Activated T-cell treated with anti-CD3 and anti-CD28 coated beads, Interleukin-2, amount 50 U/mL, for 4 hours (primary cell): Measurements from ENCODE around the gene CCN5. TPM values are rescaled to one million over a fixed set of nuclear protein-coding genes. Genes with fewer than 3 reads are reported as not detected.

ENCODE experiments used
- ATAC-seq, 2 donors: fragments of 200-7000 bp; cut with Tn5 transposase; one replicate each; pipeline ENCODE4 v1.10.0; 2021
- DNase-seq: peaks from one replicate; pipeline ENCODE4 v3.0.0-alpha.2; 2020
- H3K27me3 Mint-ChIP-seq: one replicate; pipeline ENCODE4 v1.8.0; 2021; ENCODE audit warnings: low read depth, mixed read lengths
- H3K36me3 Mint-ChIP-seq: one replicate; pipeline ENCODE4 v1.8.0; 2022; ENCODE audit warnings: mixed read lengths; ENCODE audit not compliant: insufficient read depth
- H3K4me1 Mint-ChIP-seq: one replicate; pipeline ENCODE4 v1.8.0; 2021; ENCODE audit warnings: low read depth, mixed read lengths
- H3K4me3 Mint-ChIP-seq: one replicate; pipeline ENCODE4 v1.8.0; 2021; ENCODE audit warnings: mild to moderate bottlenecking, moderate library complexity, mixed read lengths
- H3K9me3 Mint-ChIP-seq: one replicate; pipeline ENCODE4 v1.8.0; 2021; ENCODE audit warnings: mixed read lengths
- total RNA-seq, 3 donors: library from RNA; stranded (reverse); gene quantifications; one replicate each; pipeline ENCODE4 v1.2.1, GENCODE V29; 2021

Gene CCN5
- total RNA-seq, 3 donors from 2014 or later = 0.15 TPM; not detected in 2

GRCh38 chr20:44745598-44746366 is 30.6 kb downstream of the CCN5 start, which contains the start of gene KCNK15:
Gene KCNK15 (plus strand): TSS chr20:44745865. CDS start chr20:44745911, 46 bp downstream.
- Mint-ChIP-seq H3K36me3 (no peaks in the 10 kb centered on the region), H3K4me3 (peak within 1 kb of the TSS; percentile 80), H3K27me3 (peaks cover 33% of the 10 kb centered on the region), H3K9me3 (no peaks in the 10 kb centered on the region), H3K4me1 (peaks cover 16% of the 10 kb centered on the region)
- ATAC-seq = peak; percentile 75 to 84
- DNase-seq = peak; percentile 38

GRCh38 chr20:44746367-44747165 is 31.4 kb downstream of the CCN5 start:
- H3K4me3 Mint-ChIP-seq = peak overlapping the region; percentile 80
- peaks cover 16% of the 10 kb centered on the region for H3K4me1 Mint-ChIP-seq
- peaks cover 37% of the 10 kb centered on the region for H3K27me3 Mint-ChIP-seq
- H3K36me3 Mint-ChIP-seq = no peaks in the 10 kb centered on the region
- DNase-seq = no peak
- no peak for ATAC-seq
- H3K9me3 Mint-ChIP-seq = no peaks in the 10 kb centered on the region

- Mint-ChIP-seq H3K4me3 (peak overlapping the region; percentile 80), H3K9me3 (no peaks in the 10 kb centered on the region), H3K36me3 (no peaks in the 10 kb centered on the region), H3K27me3 (peaks cover 38% of the 10 kb centered on the region), H3K4me1 (peaks cover 16% of the 10 kb centered on the region)
- DNase-seq = peak; percentile 53
- ATAC-seq = peak in 1 of 2 donors; percentile 63
Observed at GRCh38 chr20:44747166-44748004, 32.2 kb downstream of the CCN5 start.

DNA sequence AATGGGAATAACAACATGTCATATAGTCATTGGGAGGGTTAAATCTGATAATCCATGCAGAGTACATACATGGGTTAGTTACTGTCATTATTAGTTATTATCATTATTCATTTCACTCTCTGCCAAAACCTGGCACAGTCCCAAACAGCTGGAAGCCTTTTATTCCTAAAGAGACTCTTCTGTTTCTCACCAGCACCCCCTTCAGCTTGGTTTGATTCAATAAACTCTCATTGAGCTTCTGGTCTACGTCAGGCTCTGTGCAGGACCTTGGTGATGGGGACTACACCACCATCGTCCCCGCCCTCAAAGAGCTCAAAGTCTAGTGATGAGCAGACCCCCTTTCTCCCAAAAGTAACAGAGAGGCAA is 32.8 kb downstream of the CCN5 start:
- H3K9me3 Mint-ChIP-seq = no peaks in the 10 kb centered on the region
- no peaks in the 10 kb centered on the region for H3K36me3 Mint-ChIP-seq
- peaks cover 16% of the 10 kb centered on the region for H3K4me1 Mint-ChIP-seq
- DNase-seq = no peak
- H3K4me3 Mint-ChIP-seq = peak overlapping the region; percentile 76
- ATAC-seq = no peak
- H3K27me3 Mint-ChIP-seq = peaks cover 38% of the 10 kb centered on the region

DNA sequence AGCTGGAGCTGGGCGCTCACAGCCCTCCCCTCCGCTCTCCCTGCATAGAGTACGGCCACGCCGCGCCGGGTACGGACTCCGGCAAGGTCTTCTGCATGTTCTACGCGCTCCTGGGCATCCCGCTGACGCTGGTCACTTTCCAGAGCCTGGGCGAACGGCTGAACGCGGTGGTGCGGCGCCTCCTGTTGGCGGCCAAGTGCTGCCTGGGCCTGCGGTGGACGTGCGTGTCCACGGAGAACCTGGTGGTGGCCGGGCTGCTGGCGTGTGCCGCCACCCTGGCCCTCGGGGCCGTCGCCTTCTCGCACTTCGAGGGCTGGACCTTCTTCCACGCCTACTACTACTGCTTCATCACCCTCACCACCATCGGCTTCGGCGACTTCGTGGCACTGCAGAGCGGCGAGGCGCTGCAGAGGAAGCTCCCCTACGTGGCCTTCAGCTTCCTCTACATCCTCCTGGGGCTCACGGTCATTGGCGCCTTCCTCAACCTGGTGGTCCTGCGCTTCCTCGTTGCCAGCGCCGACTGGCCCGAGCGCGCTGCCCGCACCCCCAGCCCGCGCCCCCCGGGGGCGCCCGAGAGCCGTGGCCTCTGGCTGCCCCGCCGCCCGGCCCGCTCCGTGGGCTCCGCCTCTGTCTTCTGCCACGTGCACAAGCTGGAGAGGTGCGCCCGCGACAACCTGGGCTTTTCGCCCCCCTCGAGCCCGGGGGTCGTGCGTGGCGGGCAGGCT is 35.1 kb downstream of the CCN5 start:
- ATAC-seq (no peak), DNase-seq (no peak)
- H3K4me3 Mint-ChIP-seq = no peak overlapping the region
- H3K9me3 Mint-ChIP-seq = no peaks in the 10 kb centered on the region
- H3K36me3 Mint-ChIP-seq = no peaks in the 10 kb centered on the region
- H3K27me3 Mint-ChIP-seq = peaks cover 29% of the 10 kb centered on the region
- H3K4me1 Mint-ChIP-seq = peaks cover 10% of the 10 kb centered on the region

DNA sequence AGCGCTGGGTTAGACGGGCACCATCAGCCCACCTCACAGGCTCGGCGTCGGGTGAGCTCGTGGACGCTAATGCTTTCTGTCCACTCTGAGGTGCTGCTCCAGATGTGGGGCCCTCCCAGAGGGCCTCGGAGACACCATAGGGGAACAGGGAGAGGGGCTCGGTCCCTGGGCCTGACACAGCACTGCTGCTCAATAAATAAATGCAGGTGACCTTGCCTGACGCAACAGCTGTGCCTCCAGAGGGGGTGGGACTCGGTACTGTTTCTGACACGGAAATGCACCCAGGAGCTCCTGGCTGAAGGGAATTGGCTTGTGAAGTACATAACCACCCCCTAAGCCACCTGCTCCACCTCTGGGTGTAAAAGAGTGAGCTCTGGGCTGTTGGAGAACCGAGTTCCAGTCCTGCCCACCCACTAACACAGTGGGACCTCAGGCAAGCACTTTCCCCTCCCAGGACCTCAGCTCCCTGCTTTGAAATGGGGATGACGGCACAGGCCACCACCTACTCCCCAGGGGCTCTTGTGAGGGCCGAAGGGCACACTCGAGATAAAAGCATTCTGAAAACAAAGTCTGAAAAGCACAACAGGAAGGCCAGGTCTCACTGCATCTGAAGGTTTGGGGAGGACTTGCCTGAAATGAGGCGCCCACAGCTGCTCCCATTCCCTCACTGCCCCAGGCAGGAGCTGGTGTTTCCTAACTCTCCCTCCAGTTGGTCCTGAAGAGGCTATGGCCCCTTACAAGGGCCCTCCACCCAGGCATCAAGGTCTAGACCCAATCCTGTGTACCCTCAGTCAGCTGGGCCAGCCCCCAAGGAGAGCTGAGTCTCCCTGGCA is 37.1 kb downstream of the CCN5 start:
- Mint-ChIP-seq H3K4me3 (no peak overlapping the region), H3K36me3 (no peaks in the 10 kb centered on the region), H3K9me3 (no peaks in the 10 kb centered on the region)

DNA sequence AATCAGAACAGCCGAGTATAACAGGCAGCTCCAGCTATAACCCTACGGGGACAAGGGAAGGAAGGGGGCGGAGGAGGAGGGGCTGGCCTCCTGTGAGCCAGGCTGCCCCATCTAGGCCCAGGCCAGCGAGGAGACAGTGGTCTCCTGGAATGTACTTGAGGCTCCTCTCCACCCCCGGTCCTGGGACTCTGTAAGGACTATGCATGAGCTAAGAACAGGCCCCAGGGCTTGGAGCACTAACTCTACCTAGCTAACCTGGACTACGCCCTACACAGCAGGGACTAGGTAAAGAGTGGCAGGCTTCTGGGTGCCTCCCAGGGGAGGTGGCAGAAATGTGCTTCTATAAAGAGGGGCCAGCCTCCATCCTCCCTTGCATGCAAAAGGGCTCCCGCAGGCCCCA is 39.4 kb downstream of the CCN5 start:
- H3K9me3 Mint-ChIP-seq = no peaks in the 10 kb centered on the region
- no peaks in the 10 kb centered on the region for H3K36me3 Mint-ChIP-seq
- H3K27me3 Mint-ChIP-seq = peaks cover 9% of the 10 kb centered on the region
- ATAC-seq = no peak
- no peaks in the 10 kb centered on the region for H3K4me1 Mint-ChIP-seq
- H3K4me3 Mint-ChIP-seq = no peak overlapping the region
- no peak for DNase-seq

More for the DNA sequence above, 37.1 kb downstream of the CCN5 start:
- Mint-ChIP-seq H3K4me1 (peaks cover 5% of the 10 kb centered on the region), H3K27me3 (peaks cover 21% of the 10 kb centered on the region)
- ATAC-seq (no peak), DNase-seq (no peak)

DNA sequence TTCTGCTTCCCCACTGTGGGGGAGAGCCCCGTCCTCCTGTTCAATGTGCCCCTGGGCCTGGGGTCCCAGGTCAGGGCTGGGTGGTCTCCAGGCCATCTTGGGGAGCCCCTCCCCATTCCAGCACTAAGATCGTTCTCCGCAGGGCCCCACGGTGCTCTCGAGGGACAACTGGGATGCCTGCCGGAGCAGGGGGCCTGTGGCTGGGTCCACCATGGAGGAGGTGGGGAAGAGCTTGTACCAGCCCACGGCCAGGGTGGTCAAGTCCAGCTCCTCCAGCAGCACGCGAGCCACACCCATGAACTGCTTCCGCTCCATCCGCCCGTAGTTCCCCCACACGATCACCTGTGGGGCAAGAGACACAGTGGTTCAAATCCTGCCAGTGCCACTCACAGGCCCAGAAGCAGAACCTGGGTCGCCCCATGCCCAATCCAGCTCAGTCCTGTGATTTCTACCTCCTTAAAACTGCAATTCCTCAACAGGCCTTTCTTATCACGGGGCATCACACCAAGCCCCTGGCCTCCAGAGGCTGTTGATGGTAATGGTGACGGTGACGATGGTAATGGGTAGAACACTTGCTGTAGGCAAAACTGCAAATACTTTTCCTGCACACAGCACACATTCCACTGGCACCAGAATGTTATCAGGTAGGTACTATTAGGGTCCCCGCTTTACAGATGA is 41.0 kb downstream of the CCN5 start:
- Mint-ChIP-seq H3K4me1 (no peaks in the 10 kb centered on the region), H3K4me3 (no peak overlapping the region), H3K27me3 (peaks cover 7% of the 10 kb centered on the region), H3K9me3 (no peaks in the 10 kb centered on the region), H3K36me3 (no peaks in the 10 kb centered on the region)
- ATAC-seq (no peak), DNase-seq (no peak)

DNA sequence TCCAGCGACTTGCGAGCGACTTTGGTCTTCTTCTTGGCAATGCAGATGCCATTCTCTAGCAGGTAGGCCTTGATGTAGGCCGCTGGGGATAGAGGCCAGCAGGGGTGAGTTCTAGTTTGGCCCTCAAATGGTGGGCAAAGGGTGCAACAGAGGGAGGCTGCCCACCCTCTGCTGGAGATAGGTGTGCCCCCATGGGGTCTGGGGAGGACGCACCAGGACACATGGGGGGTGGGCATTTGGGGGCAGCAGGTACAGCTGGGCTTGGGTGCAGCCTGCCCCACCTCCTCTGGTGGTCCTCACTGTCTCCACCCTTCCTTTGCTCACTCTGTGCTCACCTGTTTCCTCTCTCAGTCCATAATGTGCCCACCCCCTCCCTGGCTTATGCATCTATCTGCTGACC is 41.8 kb downstream of the CCN5 start:
- Mint-ChIP-seq H3K4me3 (no peak overlapping the region), H3K4me1 (no peaks in the 10 kb centered on the region), H3K9me3 (no peaks in the 10 kb centered on the region), H3K27me3 (peaks cover 2% of the 10 kb centered on the region), H3K36me3 (no peaks in the 10 kb centered on the region)
- no peak for ATAC-seq
- no peak for DNase-seq

DNA sequence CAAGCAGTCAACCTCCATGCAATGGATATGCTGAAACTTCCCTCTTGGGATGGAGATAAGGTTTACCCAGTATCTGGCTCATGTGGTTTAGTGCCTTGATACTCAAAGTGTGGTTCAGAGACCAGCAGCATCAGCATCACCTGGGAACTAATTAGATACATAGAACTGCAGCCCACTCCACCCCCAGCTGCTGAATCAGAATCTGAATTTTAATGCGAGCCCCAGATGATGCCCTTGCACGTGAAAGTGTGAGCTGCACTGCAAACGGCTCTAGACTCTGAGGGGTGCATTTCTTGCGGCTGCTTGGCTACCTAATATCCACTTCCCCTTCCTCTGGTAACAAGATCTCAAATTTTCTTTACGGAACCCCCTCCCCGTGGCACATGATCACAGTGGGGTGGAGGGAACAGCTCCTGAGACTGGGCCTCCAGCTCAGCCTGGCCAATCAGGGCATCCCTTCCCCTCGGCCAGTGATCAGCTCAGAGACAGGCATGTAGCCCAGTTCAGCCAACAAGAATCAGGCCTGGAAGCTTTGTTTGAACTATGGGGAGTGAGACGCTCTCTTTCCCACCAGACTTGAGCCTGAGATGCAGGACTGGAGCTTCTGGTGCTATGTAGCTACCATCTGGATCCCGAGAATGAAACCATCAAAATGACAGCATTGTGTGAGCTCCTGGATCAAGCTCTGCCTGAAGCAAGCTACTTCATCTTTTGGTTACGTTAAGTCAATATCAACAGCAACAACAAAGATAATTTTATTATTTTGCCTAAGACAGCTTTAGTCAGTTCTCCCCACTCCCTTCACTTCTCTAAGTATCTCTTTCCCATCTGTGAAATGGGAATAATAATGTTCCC is 43.3 kb downstream of the CCN5 start:
- Mint-ChIP-seq H3K9me3 (no peaks in the 10 kb centered on the region), H3K4me3 (no peak overlapping the region), H3K36me3 (no peaks in the 10 kb centered on the region), H3K27me3 (peaks cover 5% of the 10 kb centered on the region), H3K4me1 (no peaks in the 10 kb centered on the region)
- ATAC-seq (no peak), DNase-seq (no peak)

DNA sequence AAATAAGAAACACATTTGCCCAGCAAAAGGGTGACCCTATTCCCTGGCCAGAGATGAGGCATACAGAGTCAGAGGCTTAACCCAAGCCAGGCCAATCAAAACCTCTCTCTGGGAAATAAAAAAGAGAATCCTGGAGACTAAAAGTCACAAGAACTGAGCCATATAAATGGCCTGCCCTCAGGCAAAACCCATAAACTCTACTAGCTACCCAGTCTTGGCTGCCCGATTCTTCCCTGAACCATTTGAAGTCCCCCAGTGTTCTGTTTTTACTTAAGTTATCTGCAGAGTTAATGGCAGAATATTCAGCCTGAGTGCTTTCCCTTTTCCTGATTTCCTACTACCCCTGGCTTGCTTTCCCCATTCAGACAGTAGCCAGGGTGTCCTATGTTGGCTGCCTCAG is 44.4 kb downstream of the CCN5 start:
- H3K36me3 Mint-ChIP-seq = no peaks in the 10 kb centered on the region
- H3K9me3 Mint-ChIP-seq = no peaks in the 10 kb centered on the region
- no peak overlapping the region for H3K4me3 Mint-ChIP-seq
- peaks cover 5% of the 10 kb centered on the region for H3K27me3 Mint-ChIP-seq
- no peak for ATAC-seq
- no peak for DNase-seq
- no peaks in the 10 kb centered on the region for H3K4me1 Mint-ChIP-seq

DNA sequence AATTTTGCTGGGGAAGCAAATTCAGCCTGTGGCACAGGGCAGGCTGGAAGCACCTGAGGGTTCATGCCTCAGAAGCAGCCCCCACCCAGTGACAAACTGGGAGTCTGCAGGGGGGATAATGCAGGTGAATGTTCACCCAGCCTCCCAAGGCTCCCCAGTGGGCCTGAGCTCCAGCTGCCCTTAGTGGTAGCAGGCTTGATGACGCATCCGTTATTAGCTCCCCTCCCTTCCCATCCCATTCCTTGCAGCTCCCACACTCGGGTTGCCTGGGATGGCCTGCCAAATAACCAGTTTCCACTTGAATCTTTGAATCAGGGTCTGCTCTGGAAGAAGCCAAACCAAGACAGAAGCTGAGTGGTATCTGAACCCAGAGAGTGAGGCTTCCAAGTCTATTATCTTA is 46.3 kb downstream of the CCN5 start:
- H3K27me3 Mint-ChIP-seq = peaks cover 5% of the 10 kb centered on the region

More for the DNA sequence above, 46.3 kb downstream of the CCN5 start:
- no peak for ATAC-seq
- DNase-seq = no peak
- no peaks in the 10 kb centered on the region for H3K4me1 Mint-ChIP-seq
- H3K36me3 Mint-ChIP-seq = no peaks in the 10 kb centered on the region
- H3K4me3 Mint-ChIP-seq = no peak overlapping the region
- no peaks in the 10 kb centered on the region for H3K9me3 Mint-ChIP-seq
